SK-N-SH (cell line): ENCODE measurements around the gene FMO4. TPM values are rescaled to one million over a fixed set of nuclear protein-coding genes. Genes with fewer than 3 reads are reported as not detected.

Experiments
- CTCF ChIA-PET: fragments of 300-600, 350-600 bp; formaldehyde crosslinking; extraction: SDS; loops from one replicate; lab custom pipeline; 2021; lab: Yijun Ruan, JAX
- POLR2A ChIA-PET: fragments of 350-600 bp; sonication (Branson Sonifier 250); formaldehyde crosslinking; extraction: SDS; loops from one replicate; lab custom pipeline; 2020; ENCODE audit warnings: antibody characterized with exemption, inconsistent platforms; lab: Yijun Ruan, JAX
- DNase-seq: peaks from one replicate; pipeline ENCODE4 v3.0.0; 2012
- H2AFZ ChIP-seq: fragments of 200-600 bp; sonication (generic); 2 replicates; pipeline ENCODE4 v1.8.1; 2016; ENCODE audit warnings: antibody characterized with exemption, mild to moderate bottlenecking, low read depth
- H3F3A ChIP-seq: fragments of 200-600 bp; sonication (generic); replicated peaks from 2 replicates; pipeline ENCODE3; 2016; ENCODE audit warnings: antibody characterized with exemption, mild to moderate bottlenecking; ENCODE audit not compliant: insufficient read depth
- H3K27ac ChIP-seq, 2 experiments: fragments of 200-500 bp in 1 of 2; fragments of 200-600 bp in 1 of 2; sonication (Bioruptor generic) in 1 of 2; sonication (generic), shearing (Covaris generic) in 1 of 2; 2 replicates each; pipeline versions ENCODE4 v1.5.1 to v1.6.1; 2014 to 2016; ENCODE audit warnings: low read depth in 2 of 2, inconsistent platforms in 1 of 2, low read length in 1 of 2, mild to moderate bottlenecking in 1 of 2, mixed read lengths in 1 of 2
- H3K27me3 ChIP-seq: fragments of 200-600 bp; sonication (generic), shearing (Covaris generic); 2 replicates; pipeline ENCODE4 v1.6.1; 2016; ENCODE audit warnings: mixed run types; ENCODE audit not compliant: insufficient read depth
- H3K36me3 ChIP-seq, 2 experiments: fragments of 200-500 bp in 1 of 2; fragments of 200-600 bp in 1 of 2; sonication (Bioruptor generic) in 1 of 2; sonication (generic) in 1 of 2; replicated peaks in 1 of 2; 2 replicates each; pipeline versions ENCODE3 to v1.5.1; 2014 to 2016; ENCODE audit warnings: low read length in 1 of 2, mild to moderate bottlenecking in 1 of 2; ENCODE audit not compliant: insufficient read depth in 2 of 2, control insufficient read depth in 1 of 2
- H3K4me1 ChIP-seq, 2 experiments: fragments of 200-500 bp in 1 of 2; fragments of 200-600 bp in 1 of 2; sonication (Bioruptor generic) in 1 of 2; sonication (generic), shearing (Covaris generic) in 1 of 2; 2 replicates each; pipeline versions ENCODE4 v1.5.1 to v1.6.1; 2014 to 2016; ENCODE audit warnings: low read depth in 1 of 2, low read length in 1 of 2, mixed run types in 1 of 2; ENCODE audit not compliant: insufficient read depth in 2 of 2, control insufficient read depth in 1 of 2
- H3K4me2 ChIP-seq: fragments of 200-600 bp; sonication (generic), shearing (Covaris generic); 2 replicates; pipeline ENCODE4 v1.6.1; 2017; ENCODE audit warnings: mixed run types
- H3K4me3 ChIP-seq, 2 experiments: fragments of 200-500 bp in 1 of 2; fragments of 200-600 bp in 1 of 2; sonication (Bioruptor generic) in 1 of 2; sonication (generic), shearing (Covaris generic) in 1 of 2; 2 replicates each; pipeline versions ENCODE4 v1.5.1 to v1.8.1; 2014 to 2016; ENCODE audit warnings: low read depth in 2 of 2, inconsistent platforms in 1 of 2, low read length in 1 of 2, mild to moderate bottlenecking in 1 of 2, mixed read lengths in 1 of 2, moderate library complexity in 1 of 2
- H3K79me2 ChIP-seq: fragments of 200-600 bp; sonication (generic); 2 replicates; pipeline ENCODE4 v1.8.1; 2017; ENCODE audit warnings: mild to moderate bottlenecking; ENCODE audit not compliant: insufficient read depth
- H3K9ac ChIP-seq: fragments of 200-600 bp; sonication (generic); 2 replicates; pipeline ENCODE4 v1.6.1; 2017; ENCODE audit warnings: mixed run types
- H3K9me2 ChIP-seq: fragments of 200-600 bp; sonication (generic); 2 replicates; pipeline ENCODE4 v1.6.1; 2017; ENCODE audit warnings: mixed run types
- H3K9me3 ChIP-seq: fragments of 200-600 bp; sonication (generic); 2 replicates; pipeline ENCODE4 v1.6.1; 2017; ENCODE audit warnings: mixed run types, mild to moderate bottlenecking, moderate library complexity
- H4K20me1 ChIP-seq: fragments of 200-600 bp; sonication (generic); 2 replicates; pipeline ENCODE4 v1.6.1; 2017; ENCODE audit warnings: mild to moderate bottlenecking, mixed run types; ENCODE audit not compliant: insufficient read depth
- CHD2 ChIP-seq: fragments of 150-350 bp; IDR thresholded peaks from 2 replicates; pipeline ENCODE4 v1.6.1; 2018; ENCODE audit warnings: low read length; ENCODE audit not compliant: partially characterized antibody
- CTCF ChIP-seq: fragments of 200-600 bp; sonication (generic); IDR thresholded peaks from 2 replicates; pipeline ENCODE4 v1.6.1; 2017; ENCODE audit warnings: antibody characterized with exemption, mild to moderate bottlenecking, moderate library complexity
- ELF1 ChIP-seq: IDR thresholded peaks from 2 replicates; pipeline ENCODE4 v1.4.0; 2012
- EP300 ChIP-seq, 2 experiments: IDR thresholded peaks; 2 replicates each; pipeline versions ENCODE4 v1.4.0 to v1.6.1; 2012; ENCODE audit warnings: borderline replicate concordance in 1 of 2, low read depth in 1 of 2, low read length in 1 of 2
- FOSL2 ChIP-seq: IDR thresholded peaks from 2 replicates; pipeline ENCODE4 v1.4.0; 2012; ENCODE audit warnings: low read depth, mild to moderate bottlenecking, moderate library complexity, borderline replicate concordance
- FOXJ3 ChIP-seq: sonication (generic); formaldehyde crosslinking; IDR thresholded peaks from 2 replicates; pipeline ENCODE4 v1.5.1; 2020; ENCODE audit warnings: mild to moderate bottlenecking, missing genetic modification reagents
- FOXM1 ChIP-seq: IDR thresholded peaks from 2 replicates; pipeline ENCODE4 v1.4.0; 2012; ENCODE audit warnings: low read depth, mild to moderate bottlenecking
- GABPA ChIP-seq: IDR thresholded peaks from 2 replicates; pipeline ENCODE4 v1.4.0; 2012; ENCODE audit warnings: low read depth, mild to moderate bottlenecking
- MEF2A ChIP-seq: IDR thresholded peaks from 2 replicates; pipeline ENCODE4 v1.4.0; 2012; ENCODE audit warnings: low read depth, borderline replicate concordance
- NFIC ChIP-seq: IDR thresholded peaks from 2 replicates; pipeline ENCODE4 v1.4.0; 2012; ENCODE audit warnings: borderline replicate concordance
- NRF1 ChIP-seq: IDR thresholded peaks from 2 replicates; pipeline ENCODE4 v1.6.1; 2012; ENCODE audit warnings: low read depth, mild to moderate bottlenecking, low read length
- POLR2AphosphoS5 ChIP-seq: IDR thresholded peaks from 2 replicates; pipeline ENCODE4 v1.6.1; 2012; ENCODE audit warnings: low read depth, low read length
- RFX5 ChIP-seq: IDR thresholded peaks from 2 replicates; pipeline ENCODE4 v1.6.1; 2012; ENCODE audit warnings: mild to moderate bottlenecking, improper control_type of control experiment, low read length
- RXRA ChIP-seq: IDR thresholded peaks from 2 replicates; pipeline ENCODE4 v1.4.0; 2012; ENCODE audit warnings: low read depth, mild to moderate bottlenecking, borderline replicate concordance
- SIN3A ChIP-seq: IDR thresholded peaks from 2 replicates; pipeline ENCODE4 v1.6.1; 2012; ENCODE audit warnings: low read depth, mild to moderate bottlenecking, low read length, moderate library complexity, borderline replicate concordance
- SMC3 ChIP-seq: IDR thresholded peaks from 2 replicates; pipeline ENCODE4 v1.6.1; 2012; ENCODE audit warnings: low read depth, low read length, improper control_type of control experiment
- TAF1 ChIP-seq: IDR thresholded peaks from 2 replicates; pipeline ENCODE4 v1.6.1; 2012; ENCODE audit warnings: low read depth, mild to moderate bottlenecking, low read length, moderate library complexity, borderline replicate concordance
- YY1 ChIP-seq: IDR thresholded peaks from 2 replicates; pipeline ENCODE4 v1.4.0; 2012; ENCODE audit warnings: low read depth, mild to moderate bottlenecking
- ZBTB33 ChIP-seq: IDR thresholded peaks from 2 replicates; pipeline ENCODE4 v1.4.0; 2012; ENCODE audit warnings: low read depth, borderline replicate concordance
- WGBS: methylation state at CpG from one replicate; pipeline ENCODE4 v1.1.6; 2017; ENCODE audit warnings: low lambda C conversion rate; 5-methylcytosine and 5-hydroxymethylcytosine counted together
- polyA plus RNA-seq, 3 experiments: library from polyadenylated mRNA; depleted of rRNA; stranded (reverse); fragments of >200 nt; gene quantifications; 2 replicates each; pipeline ENCODE4 v1.2.3, GENCODE V29; 2012
- TF ChIP-seq, protein P1 (sequence below): IDR thresholded peaks from 2 replicates; pipeline ENCODE4; 2012
- TF ChIP-seq, protein P2 (sequence below): fragments of 150-350 bp; IDR thresholded peaks from 2 replicates; pipeline ENCODE4 v1.6.1; 2017; ENCODE audit warnings: antibody characterized with exemption, low read length, low read depth, borderline replicate concordance

FMO4 gene
- polyA plus RNA-seq, 1 of the 3 experiments (the other 2 are of a cell fraction), result 1.6 TPM

- ChIA-PET POLR2A (no interaction called here), CTCF (no interaction called here)
- H3F3A ChIP-seq, result peaks cover 8% of the 10 kb centered on the region
- H3K4me3 ChIP-seq, result no peak overlapping the region
- no peaks in the 10 kb centered on the region for H3K36me3 ChIP-seq
- H3K9me3 ChIP-seq, result no peaks in the 10 kb centered on the region
- no peak overlapping the region for H3K4me2 ChIP-seq
- WGBS, result 9% methylated on average over 2 of the region's 2 CpGs
- H3K27me3 ChIP-seq, result peaks cover 7% of the 10 kb centered on the region; the same call in 1 of the 2 replicates
- H3K9me2 ChIP-seq, result no peaks in the 10 kb centered on the region
- H3K27ac ChIP-seq, result no peak overlapping the region
- no peaks in the 10 kb centered on the region for H3K79me2 ChIP-seq
- H3K9ac ChIP-seq, result no peak overlapping the region
- no peaks in the 10 kb centered on the region for H4K20me1 ChIP-seq
- H2AFZ ChIP-seq, result no peak overlapping the region
- DNase-seq, result no peak
- no peaks in the 10 kb centered on the region for H3K4me1 ChIP-seq
- no peak for TF ChIP-seq ELF1
- TF ChIP-seq SIN3A, result no peak
- TF ChIP-seq EP300 (IDR thresholded peaks at IDR 0.05; ENCODE audit: borderline replicate concordance in 1 of 2, low read depth in 1 of 2, low read length in 1 of 2), result no peak
- TF ChIP-seq FOXJ3, result no peak
- TF ChIP-seq, protein P1, sequence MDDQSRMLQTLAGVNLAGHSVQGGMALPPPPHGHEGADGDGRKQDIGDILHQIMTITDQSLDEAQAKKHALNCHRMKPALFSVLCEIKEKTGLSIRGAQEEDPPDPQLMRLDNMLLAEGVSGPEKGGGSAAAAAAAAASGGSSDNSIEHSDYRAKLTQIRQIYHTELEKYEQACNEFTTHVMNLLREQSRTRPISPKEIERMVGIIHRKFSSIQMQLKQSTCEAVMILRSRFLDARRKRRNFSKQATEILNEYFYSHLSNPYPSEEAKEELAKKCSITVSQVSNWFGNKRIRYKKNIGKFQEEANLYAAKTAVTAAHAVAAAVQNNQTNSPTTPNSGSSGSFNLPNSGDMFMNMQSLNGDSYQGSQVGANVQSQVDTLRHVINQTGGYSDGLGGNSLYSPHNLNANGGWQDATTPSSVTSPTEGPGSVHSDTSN, result no peak
- no peak for TF ChIP-seq YY1
- TF ChIP-seq CHD2, result no peak
- TF ChIP-seq ZBTB33, result no peak
- TF ChIP-seq CTCF, result no peak
- no peak for TF ChIP-seq SMC3
- no peak for TF ChIP-seq FOSL2
- TF ChIP-seq FOXM1, result no peak
- TF ChIP-seq, all 33 proteins: peak for 0
These were observed 70.5 kb downstream of the FMO4 start for GRCh38 chr1:171384496-171384895.

GRCh38 chr1:171389171-171389570, 75.2 kb downstream of the FMO4 start:
- H3K4me2 ChIP-seq, result no peak overlapping the region
- no peak for DNase-seq
- WGBS, result 23% methylated on average over 3 of the region's 3 CpGs
- no peak overlapping the region for H3K9ac ChIP-seq
- ChIA-PET CTCF (no interaction called here), POLR2A (interaction anchor here (0.7 kb wide), 1 partner anchor 831 kb away, joined by 3 read pairs; no protein-coding TSS in a partner anchor)
- H3K9me2 ChIP-seq, result no peaks in the 10 kb centered on the region
- no peaks in the 10 kb centered on the region for H3K36me3 ChIP-seq
- no peaks in the 10 kb centered on the region for H3K9me3 ChIP-seq
- no peak overlapping the region for H3K27ac ChIP-seq
- H3K4me3 ChIP-seq, result no peak overlapping the region
- no peak overlapping the region for H2AFZ ChIP-seq
- H3K27me3 ChIP-seq, result peaks cover under 1% of the 10 kb centered on the region; the same call in 1 of the 2 replicates
- H4K20me1 ChIP-seq, result no peaks in the 10 kb centered on the region
- H3K4me1 ChIP-seq, result no peaks in the 10 kb centered on the region
- H3K79me2 ChIP-seq, result no peaks in the 10 kb centered on the region
- peaks cover 8% of the 10 kb centered on the region for H3F3A ChIP-seq
- no peak for TF ChIP-seq TAF1
- TF ChIP-seq, protein P2, sequence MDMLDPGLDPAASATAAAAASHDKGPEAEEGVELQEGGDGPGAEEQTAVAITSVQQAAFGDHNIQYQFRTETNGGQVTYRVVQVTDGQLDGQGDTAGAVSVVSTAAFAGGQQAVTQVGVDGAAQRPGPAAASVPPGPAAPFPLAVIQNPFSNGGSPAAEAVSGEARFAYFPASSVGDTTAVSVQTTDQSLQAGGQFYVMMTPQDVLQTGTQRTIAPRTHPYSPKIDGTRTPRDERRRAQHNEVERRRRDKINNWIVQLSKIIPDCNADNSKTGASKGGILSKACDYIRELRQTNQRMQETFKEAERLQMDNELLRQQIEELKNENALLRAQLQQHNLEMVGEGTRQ, result no peak
- TF ChIP-seq RFX5, result no peak
- no peak for TF ChIP-seq FOSL2
- no peak for TF ChIP-seq YY1
- TF ChIP-seq NFIC, result no peak
- TF ChIP-seq POLR2AphosphoS5, result no peak
- TF ChIP-seq FOXM1, result no peak
- TF ChIP-seq NRF1, result no peak
- no peak for TF ChIP-seq GABPA
- no peak for TF ChIP-seq ZBTB33
- no peak for TF ChIP-seq RXRA
- no peak for TF ChIP-seq CHD2
- no peak for TF ChIP-seq MEF2A
- no peak for TF ChIP-seq EP300 (IDR thresholded peaks at IDR 0.05; ENCODE audit: borderline replicate concordance in 1 of 2, low read depth in 1 of 2, low read length in 1 of 2)
